Ascending aorta (tissue), 2 donors: ENCODE measurements around the gene AGAP5. TPM values are rescaled to one million over a fixed set of nuclear protein-coding genes. Genes with fewer than 3 reads are reported as not detected.

Experiments
- DNase-seq, 2 donors: peaks; one replicate each; pipeline ENCODE4 v3.0.0-alpha.2; 2019; ENCODE audit warnings: low spot score in 2 of 2
- H3K27ac ChIP-seq, 2 donors: fragments of 200-600 bp; sonication (generic); one replicate each; pipeline ENCODE4 v1.5.1; 2016 to 2017; ENCODE audit warnings: mild to moderate bottlenecking in 1 of 2
- H3K27me3 ChIP-seq: fragments of 200-600 bp; sonication (generic); one replicate; pipeline ENCODE4 v1.5.1; 2017
- H3K36me3 ChIP-seq, 2 donors: fragments of 200-600 bp; sonication (generic); one replicate each; pipeline ENCODE4 v1.5.1; 2016
- H3K4me1 ChIP-seq, 2 donors: fragments of 200-600 bp; sonication (generic); one replicate each; pipeline ENCODE4 v1.5.1; 2016 to 2017; ENCODE audit warnings: mild to moderate bottlenecking in 1 of 2
- H3K4me3 ChIP-seq, 2 donors: fragments of 200-600 bp; sonication (generic); one replicate each; pipeline ENCODE4 v1.5.1; 2016 to 2017; ENCODE audit warnings: mild to moderate bottlenecking in 1 of 2
- H3K9me3 ChIP-seq, 2 donors: fragments of 200-600 bp; sonication (generic); one replicate each; pipeline ENCODE4 v1.5.1; 2016
- intact Hi-C: fragments of 100-400 bp; cut with DNase I; formaldehyde crosslinking; loops from one replicate; pipeline ENCODE4 v1.15.1; 2023
- total RNA-seq: library from RNA; depleted of rRNA; stranded (reverse); fragments of >200 nt; gene quantifications from one replicate; pipeline ENCODE4 v1.1.0, GENCODE V29; 2016
- TF ChIP-seq, protein P1 (sequence below), 3 experiments: fragments of 200-600 bp in 2 of 3; fragments of 450-650 bp in 1 of 3; sonication (generic) in 2 of 3; IDR thresholded peaks; one replicate each; pipeline ENCODE4 v1.5.1; 2016 to 2019; ENCODE audit warnings: antibody characterized with exemption in 3 of 3, mild to moderate bottlenecking in 1 of 3, moderate library complexity in 1 of 3

The AGAP5 gene
- total RNA-seq, 1 donor from 2014 or later: 0.32 TPM

DNA sequence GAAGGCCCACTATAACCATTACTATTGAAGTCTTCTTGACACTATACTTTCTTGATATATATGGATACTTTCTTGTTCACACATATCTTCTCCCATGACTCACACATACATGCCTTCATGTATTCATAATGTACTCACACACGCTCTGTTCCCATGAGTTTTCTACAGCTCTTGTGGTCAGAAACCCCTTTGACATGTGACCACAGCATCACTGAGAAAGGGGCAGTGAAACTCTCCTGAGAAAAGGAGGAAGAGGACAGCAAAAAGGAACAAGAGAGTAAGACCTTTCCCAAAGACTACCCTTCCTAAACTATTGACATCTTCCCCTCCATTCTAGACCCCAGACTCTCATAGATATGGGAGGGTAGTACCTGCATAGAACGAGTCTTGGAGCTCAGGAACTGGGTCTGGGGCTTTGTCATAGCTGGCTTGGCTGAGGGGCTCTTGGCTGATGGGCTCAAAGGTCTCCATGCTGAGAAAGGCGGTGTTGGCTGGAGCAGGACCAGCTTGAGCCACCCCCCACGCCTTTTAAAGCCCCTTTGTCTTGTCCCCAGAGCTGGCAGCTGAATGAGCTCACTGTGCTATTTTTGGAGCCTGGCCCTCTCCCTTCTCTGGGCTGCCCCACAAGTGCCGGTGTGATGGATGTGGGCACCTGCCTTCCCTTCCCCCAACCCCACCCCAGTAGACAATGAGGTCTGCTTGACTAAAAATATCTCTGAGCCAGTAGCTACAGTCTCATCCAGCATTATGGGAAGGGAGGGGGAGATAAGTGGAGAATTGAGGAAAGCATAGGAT is 47.2 kb downstream of the AGAP5 start:
- TF ChIP-seq, protein P1, sequence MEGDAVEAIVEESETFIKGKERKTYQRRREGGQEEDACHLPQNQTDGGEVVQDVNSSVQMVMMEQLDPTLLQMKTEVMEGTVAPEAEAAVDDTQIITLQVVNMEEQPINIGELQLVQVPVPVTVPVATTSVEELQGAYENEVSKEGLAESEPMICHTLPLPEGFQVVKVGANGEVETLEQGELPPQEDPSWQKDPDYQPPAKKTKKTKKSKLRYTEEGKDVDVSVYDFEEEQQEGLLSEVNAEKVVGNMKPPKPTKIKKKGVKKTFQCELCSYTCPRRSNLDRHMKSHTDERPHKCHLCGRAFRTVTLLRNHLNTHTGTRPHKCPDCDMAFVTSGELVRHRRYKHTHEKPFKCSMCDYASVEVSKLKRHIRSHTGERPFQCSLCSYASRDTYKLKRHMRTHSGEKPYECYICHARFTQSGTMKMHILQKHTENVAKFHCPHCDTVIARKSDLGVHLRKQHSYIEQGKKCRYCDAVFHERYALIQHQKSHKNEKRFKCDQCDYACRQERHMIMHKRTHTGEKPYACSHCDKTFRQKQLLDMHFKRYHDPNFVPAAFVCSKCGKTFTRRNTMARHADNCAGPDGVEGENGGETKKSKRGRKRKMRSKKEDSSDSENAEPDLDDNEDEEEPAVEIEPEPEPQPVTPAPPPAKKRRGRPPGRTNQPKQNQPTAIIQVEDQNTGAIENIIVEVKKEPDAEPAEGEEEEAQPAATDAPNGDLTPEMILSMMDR (IDR thresholded peaks at IDR 0.05): no peak
- Histone ChIP-seq H3K4me1 (peaks cover 9 to 20% of the 10 kb centered on the region in 2 donors), H3K27ac (no peak overlapping the region), H3K36me3 (no peaks in the 10 kb centered on the region), H3K4me3 (no peak overlapping the region), H3K9me3 (no peaks in the 10 kb centered on the region), H3K27me3 (no peaks in the 10 kb centered on the region)
- intact Hi-C loops: no loop called here
- no peak for DNase-seq

DNA sequence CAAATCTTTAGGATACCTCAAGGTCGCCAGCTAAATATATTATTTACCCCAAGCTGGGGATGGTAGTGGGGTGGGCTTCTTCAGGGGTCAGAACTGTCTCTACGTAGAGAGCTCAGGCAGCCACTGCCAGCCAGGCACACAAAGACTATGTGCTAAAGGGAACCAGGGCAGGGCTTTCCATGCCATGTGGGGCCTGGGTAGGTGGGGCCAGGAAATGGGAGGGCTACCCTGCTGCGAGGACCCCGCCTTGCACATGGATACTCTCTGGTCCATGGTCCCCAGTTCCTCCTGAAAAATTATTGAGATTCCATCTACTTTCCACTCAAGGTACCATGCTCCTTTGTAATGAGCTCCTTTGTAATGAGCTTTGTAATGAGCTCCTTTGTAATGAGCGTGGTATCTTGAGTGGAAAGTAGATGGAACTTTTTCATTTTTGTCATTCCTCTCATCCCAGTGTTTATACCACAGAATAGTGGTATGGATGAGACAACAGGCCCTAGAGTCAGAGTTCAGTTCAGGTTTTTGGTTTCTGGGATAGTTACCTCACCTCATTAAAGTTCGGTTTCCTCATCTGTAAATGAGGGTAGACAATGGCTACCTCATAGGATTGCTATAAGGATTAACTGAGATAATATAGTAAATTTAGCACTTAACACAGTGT is 47.9 kb downstream of the AGAP5 start:
- intact Hi-C loops: loop anchor here (10.0 kb wide), 1 partner anchor 235 kb away; the partner anchor contains the start of gene ANXA7
- no peaks in the 10 kb centered on the region for H3K9me3 ChIP-seq
- no peak for DNase-seq
- H3K36me3 ChIP-seq: no peaks in the 10 kb centered on the region
- TF ChIP-seq, protein P1 (IDR thresholded peaks at IDR 0.05): no peak
- H3K27me3 ChIP-seq: no peaks in the 10 kb centered on the region
- no peak overlapping the region for H3K4me3 ChIP-seq
- H3K27ac ChIP-seq: no peak overlapping the region
- peaks cover 7 to 13% of the 10 kb centered on the region in 2 donors for H3K4me1 ChIP-seq

DNA sequence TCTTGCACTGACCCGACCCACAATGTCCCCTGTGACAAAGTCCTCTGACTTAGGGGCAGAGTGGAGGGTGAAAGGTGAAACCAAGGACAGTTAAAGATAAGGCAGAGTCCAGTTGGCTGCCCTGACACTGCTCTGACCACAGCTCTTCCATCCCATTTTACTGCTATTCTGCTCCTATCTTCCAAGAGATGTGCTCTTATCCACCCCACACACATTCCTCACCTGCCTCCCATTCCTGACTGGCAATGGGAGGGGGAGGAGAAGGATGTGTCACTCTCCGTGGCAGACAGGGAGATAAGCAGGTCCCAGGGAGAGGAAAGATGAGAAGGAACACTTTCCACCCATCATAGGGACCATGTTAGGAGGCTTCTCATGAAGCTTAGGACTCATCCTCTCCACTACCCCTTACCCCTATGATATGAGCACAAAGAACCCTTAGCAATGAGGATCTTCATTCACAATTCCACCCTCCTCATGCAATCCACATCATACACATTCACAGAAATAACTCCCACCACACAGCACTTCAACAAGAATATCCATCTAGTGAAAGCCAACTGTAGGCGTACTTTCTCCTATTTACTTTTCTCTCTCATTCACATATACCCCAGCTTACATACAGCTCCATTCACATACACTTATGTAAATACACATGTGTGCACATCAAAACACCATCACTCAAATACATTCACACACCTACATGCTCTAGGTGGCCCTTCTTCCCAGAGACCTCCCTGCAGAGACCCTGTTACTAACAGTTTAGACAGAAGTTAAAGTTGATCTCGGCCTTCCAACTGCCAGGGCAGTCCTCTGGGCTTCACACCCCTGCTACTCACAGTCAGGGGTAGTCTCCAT is 48.7 kb downstream of the AGAP5 start:
- TF ChIP-seq, protein P1 (IDR thresholded peaks at IDR 0.05): no peak
- no peak overlapping the region for H3K4me3 ChIP-seq
- no peak for DNase-seq
- no peak overlapping the region for H3K27ac ChIP-seq
- no peaks in the 10 kb centered on the region for H3K36me3 ChIP-seq
- H3K27me3 ChIP-seq: no peaks in the 10 kb centered on the region
- H3K9me3 ChIP-seq: no peaks in the 10 kb centered on the region
- H3K4me1 ChIP-seq: peaks cover 7 to 13% of the 10 kb centered on the region in 2 donors
- intact Hi-C loops: loop anchor here (10.0 kb wide), 1 partner anchor 234 kb away; the partner anchor contains the start of gene ANXA7

DNA sequence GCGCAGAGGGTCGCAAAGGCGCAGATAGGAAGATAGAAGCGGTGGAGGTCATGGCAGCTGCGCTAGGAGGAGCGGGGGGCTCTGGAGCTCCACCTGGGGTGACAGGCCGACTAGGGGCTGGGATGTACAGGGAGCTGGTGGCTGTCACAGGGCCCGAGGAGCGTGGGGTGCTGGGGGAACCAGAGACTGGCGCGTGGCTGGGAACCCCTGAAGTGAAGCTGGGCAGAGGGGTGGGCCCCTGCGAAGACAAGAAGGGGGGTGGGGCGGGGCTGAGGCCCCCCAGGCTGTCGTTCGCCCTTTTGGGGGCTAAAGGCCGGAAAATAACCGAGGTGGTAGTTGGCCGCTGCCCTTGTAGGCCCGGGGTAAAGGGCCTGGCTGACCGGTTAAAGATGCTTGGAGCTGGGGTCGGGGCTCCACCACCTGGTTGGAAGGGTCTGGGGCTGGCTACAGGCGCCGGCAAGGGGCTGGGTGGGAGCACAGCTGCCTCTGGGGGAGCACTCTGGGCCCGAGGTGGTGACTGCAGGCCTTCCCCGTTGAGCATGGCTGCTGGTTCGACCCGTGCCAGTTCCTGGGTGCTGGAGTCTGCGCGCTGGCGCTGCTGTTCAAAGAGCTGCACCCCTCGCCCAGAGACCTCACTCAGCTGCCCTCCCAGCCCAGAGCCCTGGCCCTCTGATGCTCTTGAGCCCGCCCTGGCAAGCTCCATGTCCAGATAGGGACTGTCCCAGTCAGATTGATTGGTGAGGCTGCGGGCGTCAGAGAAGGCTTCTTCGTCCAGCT is 49.8 kb downstream of the AGAP5 start:
- DNase-seq: no peak
- H3K9me3 ChIP-seq: no peaks in the 10 kb centered on the region
- intact Hi-C loops: loop anchor here (10.0 kb wide), 1 partner anchor 233 kb away; the partner anchor contains the start of gene ANXA7
- H3K4me3 ChIP-seq: peak overlapping the region; percentile 60 to 91
- no peaks in the 10 kb centered on the region for H3K27me3 ChIP-seq
- H3K4me1 ChIP-seq: peaks cover 7 to 13% of the 10 kb centered on the region in 2 donors
- TF ChIP-seq, protein P1 (IDR thresholded peaks at IDR 0.05): no peak
- no peaks in the 10 kb centered on the region for H3K36me3 ChIP-seq
- peak overlapping the region; percentile 4 to 57 for H3K27ac ChIP-seq
